Stimulated activated CD4-positive, alpha-beta T cell treated with anti-CD3 and anti-CD28 coated beads, Interleukin-2, amount 100 ng/mL, for 24 hours (primary cell): ENCODE measurements around the gene SYNGR4.

Experiments
- DNase-seq, 2 donors: peaks; one replicate each; pipeline ENCODE4 v3.0.0-alpha.2; 2020

SYNGR4 gene

GRCh38 chr19:48341515-48342413, 22.4 kb upstream of the SYNGR4 start:
- no peak for DNase-seq

GRCh38 chr19:48342414-48342738, 21.8 kb upstream of the SYNGR4 start:
- DNase-seq: no peak

- DNase-seq: no peak
Measured at GRCh38 chr19:48342841-48343540, 21.2 kb upstream of the SYNGR4 start.

- no peak for DNase-seq
Measured at GRCh38 chr19:48344892-48345291, 19.3 kb upstream of the SYNGR4 start.

- DNase-seq: no peak
Measured at GRCh38 chr19:48346191-48346590, 18.0 kb upstream of the SYNGR4 start.

- DNase-seq: no peak
Measured at GRCh38 chr19:48348045-48348444, 16.1 kb upstream of the SYNGR4 start.

GRCh38 chr19:48348737-48349136, 15.4 kb upstream of the SYNGR4 start:
- DNase-seq: no peak

GRCh38 chr19:48350856-48351255, 13.3 kb upstream of the SYNGR4 start:
- no peak for DNase-seq

- DNase-seq: peak; percentile 88 to 89
Measured at GRCh38 chr19:48351341-48351752, 12.8 kb upstream of the SYNGR4 start.

- DNase-seq: no peak
Measured at GRCh38 chr19:48353677-48354076, 10.5 kb upstream of the SYNGR4 start.

- no peak for DNase-seq
Measured at GRCh38 chr19:48354332-48354992, 9.7 kb upstream of the SYNGR4 start.

- DNase-seq: no peak
Measured at GRCh38 chr19:48355365-48355954, 8.7 kb upstream of the SYNGR4 start.

GRCh38 chr19:48359123-48359522, 5.0 kb upstream of the SYNGR4 start:
- DNase-seq: no peak

- DNase-seq: no peak
Measured at GRCh38 chr19:48361912-48362311, 2.3 kb upstream of the SYNGR4 start.

GRCh38 chr19:48362716-48363499, 1.3 kb upstream of the SYNGR4 start:
- DNase-seq: peak; percentile 87 to 93

- no peak for DNase-seq
Measured at GRCh38 chr19:48363500-48363809, 712 bp upstream of the SYNGR4 start.

GRCh38 chr19:48364598-48365348, 606 bp downstream of the SYNGR4 start:
- DNase-seq: no peak

- DNase-seq: no peak
Measured at GRCh38 chr19:48365602-48366001, 1.4 kb downstream of the SYNGR4 start.

GRCh38 chr19:48367855-48368254, 3.7 kb downstream of the SYNGR4 start:
- DNase-seq: no peak

GRCh38 chr19:48368936-48369335, 4.8 kb downstream of the SYNGR4 start:
- no peak for DNase-seq

GRCh38 chr19:48370955-48371354, 6.8 kb downstream of the SYNGR4 start:
- no peak for DNase-seq

- no peak for DNase-seq
Measured at GRCh38 chr19:48371367-48371766, 7.2 kb downstream of the SYNGR4 start.
